WI38 (cell line): Measurements from ENCODE around the gene IRX4.
"Not testable (repeated sequence)": the region's sequence is repeated elsewhere in the genome, so short reads cannot be mapped to it uniquely, and the experiment has no call there.

Experiments
- H3K4me3 ChIP-seq: 2 replicates; pipeline ENCODE4 v1.5.1; 2011; ENCODE audit warnings: low read depth, mild to moderate bottlenecking, control low read depth, low read length
- CTCF ChIP-seq: IDR thresholded peaks from 2 replicates; pipeline ENCODE4 v1.5.1; 2012; ENCODE audit warnings: low read depth, mild to moderate bottlenecking, control low read depth, low read length

The IRX4 gene

DNA sequence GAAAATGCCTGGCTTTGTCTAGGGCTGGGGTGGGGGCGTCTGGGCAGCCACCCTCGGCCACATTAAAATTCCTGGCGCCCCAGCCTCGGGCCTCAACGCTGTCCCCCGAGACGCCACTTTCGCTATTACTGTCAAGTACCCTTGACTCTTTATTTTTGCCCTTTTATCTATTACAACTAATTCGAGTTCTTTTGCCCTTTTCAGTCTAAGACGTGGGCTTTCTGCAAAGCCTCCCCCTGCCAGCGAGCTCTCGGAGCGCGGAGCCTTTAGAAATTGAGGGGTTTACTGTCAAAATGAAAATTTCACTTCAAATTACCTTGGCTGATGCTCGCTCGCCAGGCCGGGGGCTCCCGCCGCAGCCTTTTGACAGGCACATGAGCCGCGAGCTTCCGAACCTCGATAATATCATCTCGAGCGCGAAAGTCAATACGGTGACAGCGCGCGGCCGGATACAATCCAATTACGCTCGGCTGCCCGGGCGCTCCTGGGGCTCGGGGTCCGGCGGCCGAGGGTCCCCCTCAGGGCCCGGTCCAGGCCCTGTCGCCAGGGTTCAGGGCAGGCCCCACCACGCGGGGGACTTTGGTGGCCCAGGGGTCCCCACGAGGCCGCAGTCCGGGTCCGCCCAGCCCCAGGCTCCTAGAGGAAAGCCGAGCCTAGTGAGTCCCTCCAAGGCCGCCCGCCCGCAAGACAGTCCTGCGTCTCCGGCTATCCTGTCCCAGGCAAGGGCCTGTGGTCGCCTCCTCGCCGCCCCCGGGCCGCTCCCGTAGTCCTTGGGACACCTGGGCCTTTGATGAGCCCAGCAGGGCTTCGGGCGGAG lies 6.7 kb downstream of the IRX4 start:
- no peak overlapping the region for H3K4me3 ChIP-seq
- no peak for TF ChIP-seq CTCF

DNA sequence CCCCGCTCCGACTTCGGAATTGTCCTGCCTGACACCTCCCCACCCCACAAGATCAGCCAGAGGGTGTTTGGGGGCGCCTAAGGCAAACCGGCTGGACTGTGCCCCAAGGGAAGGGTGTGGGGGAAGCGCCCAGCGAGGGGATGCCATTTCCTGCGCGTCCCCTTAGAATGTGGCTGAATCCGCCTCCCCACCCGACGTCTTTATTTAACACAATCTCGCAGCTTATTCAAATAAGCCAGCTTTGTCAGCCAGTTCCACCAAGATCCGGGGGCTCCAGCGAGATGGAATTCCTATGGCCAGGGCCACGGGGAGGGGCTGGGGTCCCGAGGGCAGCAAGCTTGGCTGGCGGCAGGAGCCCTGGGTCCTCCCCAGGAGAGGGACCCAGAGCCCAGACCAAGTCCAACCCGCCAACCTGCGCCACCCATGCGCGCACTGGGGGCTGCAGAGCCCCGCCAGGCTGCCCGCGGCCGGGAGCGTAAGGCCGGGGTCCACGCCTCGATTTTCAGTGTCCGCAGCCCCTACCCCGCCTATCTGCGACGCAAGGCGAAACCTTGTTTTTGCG lies 7.4 kb downstream of the IRX4 start:
- H3K4me3 ChIP-seq = no peak overlapping the region
- no peak for TF ChIP-seq CTCF

DNA sequence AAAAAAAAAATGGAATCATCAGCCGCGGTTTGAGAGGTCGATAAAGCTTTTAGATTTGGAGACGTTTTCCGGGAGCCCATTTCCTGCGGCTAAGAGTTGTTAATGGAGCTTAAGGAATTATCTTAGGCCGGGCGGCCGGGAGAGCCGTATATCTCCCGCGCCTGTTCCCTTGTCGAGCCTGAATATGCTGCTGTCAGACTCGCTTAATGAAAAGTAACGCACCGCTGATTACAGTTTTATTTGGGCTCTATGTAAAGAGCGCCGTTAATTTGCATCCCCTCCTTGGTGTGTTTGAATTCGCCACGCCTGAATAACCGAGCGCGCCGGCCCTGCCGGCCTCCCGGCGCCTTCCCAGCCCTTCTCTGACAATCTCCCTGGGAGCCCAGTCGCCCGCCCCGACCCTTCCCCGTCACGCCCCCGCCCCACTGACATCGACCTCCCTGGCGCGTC lies 7.9 kb downstream of the IRX4 start:
- H3K4me3 ChIP-seq = no peak overlapping the region
- no peak for TF ChIP-seq CTCF

DNA sequence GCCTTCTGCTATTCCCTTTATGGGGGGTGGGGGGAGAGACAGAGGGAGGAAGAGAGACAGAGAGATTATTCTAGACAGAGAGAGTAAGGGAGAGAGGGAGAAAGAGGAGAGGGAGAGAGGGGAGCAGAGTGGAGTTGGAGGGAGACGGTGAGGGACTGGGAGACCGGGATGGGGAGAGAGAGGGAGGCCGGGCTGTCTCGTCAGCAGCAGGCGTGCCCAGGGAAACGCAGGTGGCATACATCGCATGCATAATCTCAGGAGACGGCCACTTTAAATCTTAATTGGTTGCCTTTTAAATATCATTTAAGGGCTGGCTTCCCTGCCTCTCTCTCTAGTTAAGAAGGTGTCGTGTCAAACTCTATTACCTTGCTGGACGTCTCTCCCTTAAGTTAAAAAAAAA lies 8.4 kb downstream of the IRX4 start:
- no peak for TF ChIP-seq CTCF
- no peak overlapping the region for H3K4me3 ChIP-seq

- no peak overlapping the region for H3K4me3 ChIP-seq
- TF ChIP-seq CTCF = no peak
Observed at GRCh38 chr5:1873243-1873959, 9.3 kb downstream of the IRX4 start.

GRCh38 chr5:1871441-1871840 lies 11.3 kb downstream of the IRX4 start:
- TF ChIP-seq CTCF = no peak
- no peak overlapping the region for H3K4me3 ChIP-seq

- H3K4me3 ChIP-seq = not testable (repeated sequence)
Observed at GRCh38 chr5:1870435-1871272, 12.1 kb downstream of the IRX4 start.
